ENCODE data around the gene LMNTD2.

The LMNTD2 gene

GRCh38 chr11:560305-561147, at the start of gene LMNTD2, which contains the start of gene RASSF7:
TSS of gene LMNTD2 (minus strand) at chr11:560738. CDS start at chr11:560716, 22 bp downstream.
TSS of gene RASSF7 (plus strand) at chr11:560970. CDS start at chr11:561769, 799 bp downstream.
- intact Hi-C loops (cut with DNase I): no loop called here
- DNase-seq: peak; percentile 79 to 98 (median 90)

GRCh38 chr11:609341-609811, 48.8 kb upstream of the LMNTD2 start:
- intact Hi-C loops (cut with DNase I): no loop called here
- peak in 1 of 10 donors; percentile 83 for DNase-seq

- intact Hi-C loops (cut with DNase I): no loop called here
- DNase-seq: peak in 1 of 10 donors; percentile 72
Observed at GRCh38 chr11:608791-609251, 48.3 kb upstream of the LMNTD2 start.

GRCh38 chr11:607971-608659, 47.6 kb upstream of the LMNTD2 start:
- no peak for DNase-seq
- intact Hi-C loops (cut with DNase I): no loop called here

GRCh38 chr11:607020-607780, 46.7 kb upstream of the LMNTD2 start:
- no peak for DNase-seq
- intact Hi-C loops (cut with DNase I): no loop called here

- intact Hi-C loops (cut with DNase I): no loop called here
- peak in 9 of 10 donors; percentile 18 to 92 (median 45) for DNase-seq
Observed at GRCh38 chr11:606245-606644, 45.7 kb upstream of the LMNTD2 start.

GRCh38 chr11:605286-606129, 45.0 kb upstream of the LMNTD2 start:
- intact Hi-C loops (cut with DNase I): no loop called here

GRCh38 chr11:603154-603553, 42.6 kb upstream of the LMNTD2 start:
- no peak for DNase-seq
- intact Hi-C loops (cut with DNase I): no loop called here

More at GRCh38 chr11:605286-606129, 45.0 kb upstream of the LMNTD2 start:
- no peak for DNase-seq

- no peak for DNase-seq
- intact Hi-C loops (cut with DNase I): no loop called here
Observed at GRCh38 chr11:601573-602245, 41.2 kb upstream of the LMNTD2 start.

- intact Hi-C loops (cut with DNase I): no loop called here
- DNase-seq: no peak
Observed at GRCh38 chr11:598005-598680, 37.6 kb upstream of the LMNTD2 start.

GRCh38 chr11:597166-597725, 36.7 kb upstream of the LMNTD2 start:
- intact Hi-C loops (cut with DNase I): no loop called here
- no peak for DNase-seq

GRCh38 chr11:596374-596773, 35.8 kb upstream of the LMNTD2 start:
- intact Hi-C loops (cut with DNase I): no loop called here

GRCh38 chr11:595400-595799, 34.9 kb upstream of the LMNTD2 start:
- intact Hi-C loops (cut with DNase I): no loop called here
- no peak for DNase-seq

More at GRCh38 chr11:596374-596773, 35.8 kb upstream of the LMNTD2 start:
- no peak for DNase-seq

- intact Hi-C loops (cut with DNase I): no loop called here
Observed at GRCh38 chr11:593347-593746, 32.8 kb upstream of the LMNTD2 start.

GRCh38 chr11:592918-593317, 32.4 kb upstream of the LMNTD2 start:
- intact Hi-C loops (cut with DNase I): no loop called here
- DNase-seq: no peak

More at GRCh38 chr11:593347-593746, 32.8 kb upstream of the LMNTD2 start:
- no peak for DNase-seq

GRCh38 chr11:592501-592900, 32.0 kb upstream of the LMNTD2 start:
- DNase-seq: no peak
- intact Hi-C loops (cut with DNase I): no loop called here

- DNase-seq: no peak
- intact Hi-C loops (cut with DNase I): no loop called here
Observed at GRCh38 chr11:590997-591396, 30.5 kb upstream of the LMNTD2 start.

- no peak for DNase-seq
Observed at GRCh38 chr11:589798-590197, 29.3 kb upstream of the LMNTD2 start.

More at GRCh38 chr11:589798-590197, 29.3 kb upstream of the LMNTD2 start:
- intact Hi-C loops (cut with DNase I): no loop called here

Measured in posterior cingulate gyrus (tissue), 11 donors.